H1 (cell line): ENCODE data around the gene TIGD6.

ENCODE experiments used
- BACH1 ChIP-seq: IDR thresholded peaks from 2 replicates; pipeline ENCODE4 v1.6.1; 2012; ENCODE audit warnings: low read length, improper control_type of control experiment
- BRCA1 ChIP-seq: IDR thresholded peaks from 2 replicates; pipeline ENCODE4 v1.6.1; 2012; ENCODE audit warnings: low read depth, low read length, improper control_type of control experiment
- CBX5 ChIP-seq: fragments of 300-800, 300-1000 bp; sonication (generic); IDR thresholded peaks from 2 replicates; pipeline ENCODE4 v1.7.1; 2016; ENCODE audit warnings: antibody characterized with exemption, low read length, low read depth
- CHD2 ChIP-seq: IDR thresholded peaks from 2 replicates; pipeline ENCODE4 v1.6.1; 2012; ENCODE audit warnings: low read length, improper control_type of control experiment
- EZH2 ChIP-seq: fragments of 200-600 bp; sonication (generic); IDR thresholded peaks from 2 replicates; pipeline ENCODE4 v1.7.1; 2012; ENCODE audit warnings: low read depth, mild to moderate bottlenecking, moderate library complexity, low read length, inconsistent platforms; ENCODE audit not compliant: severe bottlenecking
- NRF1 ChIP-seq: IDR thresholded peaks from 2 replicates; pipeline ENCODE4 v1.6.1; 2011; ENCODE audit warnings: mild to moderate bottlenecking, low read depth, low read length, improper control_type of control experiment
- POLR2A ChIP-seq, 2 experiments: IDR thresholded peaks; 1 replicate in 1 of 2; 2 replicates in 1 of 2; pipeline ENCODE4 v1.6.1; 2011; ENCODE audit warnings: low read depth in 2 of 2, low read length in 2 of 2, mild to moderate bottlenecking in 2 of 2; ENCODE audit errors: control extremely low read depth in 1 of 2
- POLR2AphosphoS5 ChIP-seq: IDR thresholded peaks from 2 replicates; pipeline ENCODE4 v1.6.1; 2011; ENCODE audit warnings: low read depth, low read length
- SUZ12 ChIP-seq: fragments of 200-600 bp; sonication (generic); IDR thresholded peaks from 2 replicates; pipeline ENCODE4 v1.6.1; 2012; ENCODE audit warnings: mild to moderate bottlenecking, inconsistent platforms, low read length, moderate library complexity, mixed read lengths
- TAF1 ChIP-seq: IDR thresholded peaks from 2 replicates; pipeline ENCODE4 v1.6.1; 2011; ENCODE audit warnings: mild to moderate bottlenecking, low read depth, low read length
- TEAD4 ChIP-seq: IDR thresholded peaks from 2 replicates; pipeline ENCODE4 v1.6.1; 2012; ENCODE audit warnings: low read depth, low read length, inconsistent platforms, mixed read lengths
- TF ChIP-seq, protein P1 (sequence below), 3 experiments: IDR thresholded peaks; 1 replicate in 2 of 3; 2 replicates in 1 of 3; pipeline versions ENCODE4 v1.5.1 to v1.6.1; 2011; ENCODE audit warnings: low read length in 3 of 3, mild to moderate bottlenecking in 3 of 3, inconsistent platforms in 2 of 3, low read depth in 1 of 3, moderate library complexity in 1 of 3; ENCODE audit not compliant: insufficient read depth in 1 of 3; ENCODE audit errors: control extremely low read depth in 1 of 3
- TF ChIP-seq, protein P2 (sequence below): IDR thresholded peaks from 2 replicates; pipeline ENCODE4 v1.6.1; 2012; ENCODE audit warnings: low read length, inconsistent platforms
- TF ChIP-seq, protein P3 (sequence below): IDR thresholded peaks from 2 replicates; pipeline ENCODE4 v1.6.1; 2011; ENCODE audit warnings: low read length, improper control_type of control experiment

DNA sequence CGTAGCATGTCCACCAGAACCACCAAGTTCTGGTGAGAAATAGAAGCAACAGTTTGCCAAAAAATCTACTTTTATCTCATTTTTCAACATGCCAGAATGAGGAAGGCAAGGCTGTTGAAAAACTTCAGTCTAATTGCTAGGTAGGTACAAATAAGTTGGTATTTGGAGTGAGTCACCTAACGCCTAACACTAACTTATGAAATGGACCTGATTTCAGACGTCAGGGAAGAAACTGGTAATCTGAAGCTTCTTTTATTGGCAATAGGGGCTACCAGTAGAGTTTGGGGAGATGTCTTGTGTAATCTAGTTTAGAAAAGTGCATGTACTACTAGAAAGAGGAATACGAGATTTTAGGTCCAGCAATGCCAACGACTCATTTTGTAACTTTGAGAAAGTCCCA is 51.5 kb downstream of the TIGD6 start:
- TF ChIP-seq, protein P1, sequence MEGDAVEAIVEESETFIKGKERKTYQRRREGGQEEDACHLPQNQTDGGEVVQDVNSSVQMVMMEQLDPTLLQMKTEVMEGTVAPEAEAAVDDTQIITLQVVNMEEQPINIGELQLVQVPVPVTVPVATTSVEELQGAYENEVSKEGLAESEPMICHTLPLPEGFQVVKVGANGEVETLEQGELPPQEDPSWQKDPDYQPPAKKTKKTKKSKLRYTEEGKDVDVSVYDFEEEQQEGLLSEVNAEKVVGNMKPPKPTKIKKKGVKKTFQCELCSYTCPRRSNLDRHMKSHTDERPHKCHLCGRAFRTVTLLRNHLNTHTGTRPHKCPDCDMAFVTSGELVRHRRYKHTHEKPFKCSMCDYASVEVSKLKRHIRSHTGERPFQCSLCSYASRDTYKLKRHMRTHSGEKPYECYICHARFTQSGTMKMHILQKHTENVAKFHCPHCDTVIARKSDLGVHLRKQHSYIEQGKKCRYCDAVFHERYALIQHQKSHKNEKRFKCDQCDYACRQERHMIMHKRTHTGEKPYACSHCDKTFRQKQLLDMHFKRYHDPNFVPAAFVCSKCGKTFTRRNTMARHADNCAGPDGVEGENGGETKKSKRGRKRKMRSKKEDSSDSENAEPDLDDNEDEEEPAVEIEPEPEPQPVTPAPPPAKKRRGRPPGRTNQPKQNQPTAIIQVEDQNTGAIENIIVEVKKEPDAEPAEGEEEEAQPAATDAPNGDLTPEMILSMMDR (IDR thresholded peaks at IDR 0.05; ENCODE audit: control extremely low read depth in 1 of 3, insufficient read depth in 1 of 3, low read depth in 1 of 3, low read length in 3 of 3): no peak
- TF ChIP-seq, protein P2, sequence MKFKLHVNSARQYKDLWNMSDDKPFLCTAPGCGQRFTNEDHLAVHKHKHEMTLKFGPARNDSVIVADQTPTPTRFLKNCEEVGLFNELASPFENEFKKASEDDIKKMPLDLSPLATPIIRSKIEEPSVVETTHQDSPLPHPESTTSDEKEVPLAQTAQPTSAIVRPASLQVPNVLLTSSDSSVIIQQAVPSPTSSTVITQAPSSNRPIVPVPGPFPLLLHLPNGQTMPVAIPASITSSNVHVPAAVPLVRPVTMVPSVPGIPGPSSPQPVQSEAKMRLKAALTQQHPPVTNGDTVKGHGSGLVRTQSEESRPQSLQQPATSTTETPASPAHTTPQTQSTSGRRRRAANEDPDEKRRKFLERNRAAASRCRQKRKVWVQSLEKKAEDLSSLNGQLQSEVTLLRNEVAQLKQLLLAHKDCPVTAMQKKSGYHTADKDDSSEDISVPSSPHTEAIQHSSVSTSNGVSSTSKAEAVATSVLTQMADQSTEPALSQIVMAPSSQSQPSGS: no peak
- no peak for TF ChIP-seq TEAD4
- TF ChIP-seq SUZ12: no peak
- no peak for TF ChIP-seq POLR2A (IDR thresholded peaks at IDR 0.05; ENCODE audit: control extremely low read depth in 1 of 2, low read depth in 2 of 2, low read length in 2 of 2)
- TF ChIP-seq, protein P3, sequence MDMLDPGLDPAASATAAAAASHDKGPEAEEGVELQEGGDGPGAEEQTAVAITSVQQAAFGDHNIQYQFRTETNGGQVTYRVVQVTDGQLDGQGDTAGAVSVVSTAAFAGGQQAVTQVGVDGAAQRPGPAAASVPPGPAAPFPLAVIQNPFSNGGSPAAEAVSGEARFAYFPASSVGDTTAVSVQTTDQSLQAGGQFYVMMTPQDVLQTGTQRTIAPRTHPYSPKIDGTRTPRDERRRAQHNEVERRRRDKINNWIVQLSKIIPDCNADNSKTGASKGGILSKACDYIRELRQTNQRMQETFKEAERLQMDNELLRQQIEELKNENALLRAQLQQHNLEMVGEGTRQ: no peak
- TF ChIP-seq POLR2AphosphoS5: no peak
- no peak for TF ChIP-seq BRCA1
- TF ChIP-seq BACH1: no peak
- no peak for TF ChIP-seq CHD2
- no peak for TF ChIP-seq EZH2
- no peak for TF ChIP-seq CBX5
- no peak for TF ChIP-seq NRF1
- TF ChIP-seq TAF1: no peak
